Esophagus (tissue), 2 donors: ENCODE results near the gene ACSF3. TPM values are rescaled to one million over a fixed set of nuclear protein-coding genes. Genes with fewer than 3 reads are reported as not detected.

ENCODE experiments used
- H3K27ac ChIP-seq, 2 donors: one replicate each; pipeline ENCODE4 v1.5.1; 2013; ENCODE audit warnings: low read depth in 2 of 2, mild to moderate bottlenecking in 2 of 2, inconsistent platforms in 1 of 2, low read length in 1 of 2, moderate library complexity in 1 of 2
- H3K27me3 ChIP-seq, 2 donors: one replicate each; pipeline ENCODE4 v1.6.1; 2013; ENCODE audit warnings: low read length in 2 of 2, control low read depth in 1 of 2, mild to moderate bottlenecking in 1 of 2; ENCODE audit not compliant: insufficient read depth in 2 of 2, control insufficient read depth in 1 of 2
- H3K36me3 ChIP-seq, 2 donors: one replicate each; pipeline ENCODE4 v1.6.1; 2013; ENCODE audit warnings: low read length in 1 of 2; ENCODE audit not compliant: control insufficient read depth in 2 of 2, insufficient read depth in 2 of 2
- H3K4me1 ChIP-seq, 2 donors: one replicate each; pipeline ENCODE4 v1.6.1; 2013; ENCODE audit warnings: low read length in 1 of 2; ENCODE audit not compliant: control insufficient read depth in 2 of 2, insufficient read depth in 2 of 2
- H3K4me3 ChIP-seq, 2 donors: one replicate each; pipeline ENCODE4 v1.5.1; 2013; ENCODE audit warnings: low read length in 2 of 2, mild to moderate bottlenecking in 2 of 2, low read depth in 1 of 2, moderate library complexity in 1 of 2
- H3K9me3 ChIP-seq, 2 donors: one replicate each; pipeline ENCODE4 v1.6.1; 2013; ENCODE audit warnings: mild to moderate bottlenecking in 2 of 2, low read depth in 1 of 2, low read length in 1 of 2, moderate library complexity in 1 of 2; ENCODE audit not compliant: control insufficient read depth in 2 of 2, insufficient read depth in 1 of 2
- WGBS, 2 donors: extraction: QIAGEN DNeasy Blood & Tissue Kit; methylation state at CpG; one replicate each; pipeline ENCODE4 v1.1.7; 2013; 5-methylcytosine and 5-hydroxymethylcytosine counted together
- polyA plus RNA-seq, 2 donors: library from polyadenylated mRNA; stranded (reverse); fragments of 200-250 nt; gene quantifications; one replicate each; pipeline ENCODE4 v1.2.3, GENCODE V29; 2013
- donor health status: healthy with polysubstance abuse.
- donor health status: Bipolar disorder and iron deficiency.

Gene ACSF3
- polyA plus RNA-seq, 2 donors = 14.1 to 22.3 TPM

DNA sequence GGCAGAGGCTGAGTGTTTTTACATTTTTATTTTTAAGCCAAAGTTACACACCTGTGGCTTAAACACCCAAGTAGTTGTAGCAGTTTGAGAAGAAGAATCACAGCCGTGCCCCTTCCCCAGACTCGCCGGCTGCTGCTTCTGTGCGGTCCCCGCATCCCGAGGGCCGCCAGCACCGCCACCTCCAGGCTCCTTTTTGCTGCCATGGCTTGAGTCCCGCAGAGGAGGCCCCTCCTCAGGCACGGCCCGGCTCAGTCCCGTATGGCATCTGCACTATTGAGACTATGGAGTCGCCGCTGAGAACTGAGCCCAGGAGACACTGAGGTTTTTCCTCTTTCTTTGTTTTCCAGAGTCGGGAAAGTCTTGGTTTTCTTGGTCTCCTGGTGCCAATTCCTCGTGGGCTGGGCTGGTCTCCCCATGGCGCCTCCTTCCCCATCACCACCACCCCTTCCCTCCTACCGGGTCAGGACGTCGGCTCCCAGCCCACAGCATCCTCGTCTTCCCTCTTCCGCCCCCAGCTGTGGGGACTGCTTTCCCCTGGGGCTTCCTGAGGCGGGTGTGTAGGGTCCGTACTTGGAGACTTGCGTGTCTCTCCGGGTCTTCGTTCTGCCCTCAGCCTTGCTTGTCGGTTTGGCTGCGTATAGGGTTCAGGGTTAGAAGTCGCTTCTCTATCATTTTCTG lies 45.3 kb downstream of the ACSF3 start:
- peaks cover 0 to 42% of the 10 kb centered on the region in 2 donors for H3K36me3 ChIP-seq

DNA sequence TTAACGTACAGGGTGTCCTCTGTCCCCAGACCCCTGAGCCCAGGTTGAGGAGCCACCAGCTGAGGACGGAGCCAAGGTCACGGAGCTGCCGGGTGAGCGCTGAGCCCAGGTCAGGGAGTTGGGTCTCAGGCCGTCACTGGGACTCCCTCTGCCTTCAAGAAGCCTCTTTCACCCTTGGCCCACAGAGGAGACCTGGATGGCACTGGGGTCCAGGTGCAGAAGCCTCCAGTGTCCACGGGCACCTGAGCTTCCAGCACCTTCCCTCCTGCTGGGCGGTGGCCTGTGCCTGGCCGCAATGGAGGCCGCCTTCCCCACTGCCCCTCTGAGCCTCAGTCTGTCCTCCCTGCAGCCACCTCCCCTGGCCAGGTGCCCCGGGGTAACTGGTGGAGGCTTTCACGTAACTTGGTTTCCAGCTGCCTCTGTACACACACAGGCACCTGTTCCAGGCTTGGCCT lies 46.3 kb downstream of the ACSF3 start:
- Histone ChIP-seq H3K27me3 (no peaks in the 10 kb centered on the region), H3K4me3 (no peak overlapping the region), H3K27ac (no peak overlapping the region), H3K4me1 (no peaks in the 10 kb centered on the region), H3K9me3 (peaks cover 0 to 3% of the 10 kb centered on the region in 2 donors), H3K36me3 (peaks cover 0 to 39% of the 10 kb centered on the region in 2 donors)
- 95 to 96% methylated on average over 12 of the region's 12 CpGs for WGBS, 2 donors

More for the DNA sequence above, 45.3 kb downstream of the ACSF3 start:
- H3K27ac ChIP-seq = no peak overlapping the region
- 92% methylated on average over 30 of the region's 30 CpGs for WGBS, 2 donors
- no peaks in the 10 kb centered on the region for H3K4me1 ChIP-seq
- no peak overlapping the region for H3K4me3 ChIP-seq
- no peaks in the 10 kb centered on the region for H3K27me3 ChIP-seq
- H3K9me3 ChIP-seq = peaks cover 0 to 3% of the 10 kb centered on the region in 2 donors

DNA sequence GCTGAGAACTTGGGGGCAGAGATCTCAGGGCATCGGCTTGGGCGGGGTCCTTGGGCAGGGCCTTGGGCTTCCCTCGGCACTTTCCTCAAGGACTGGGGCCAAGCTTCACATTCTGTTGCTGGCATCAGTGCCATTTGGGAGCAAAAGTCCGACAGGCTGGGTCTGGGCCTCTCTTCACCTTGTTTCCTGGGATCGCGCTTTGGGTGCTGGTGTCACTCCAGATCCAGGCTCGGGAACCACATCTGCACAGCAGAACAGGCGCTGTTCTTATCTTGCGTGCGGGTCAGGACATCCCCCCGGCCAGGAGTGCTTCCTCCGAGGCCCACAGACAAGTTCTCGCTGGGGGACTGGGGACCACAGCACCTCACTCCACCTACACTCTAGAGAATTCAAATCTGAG lies 46.7 kb downstream of the ACSF3 start:
- H3K27me3 ChIP-seq = no peaks in the 10 kb centered on the region
- H3K4me1 ChIP-seq = no peaks in the 10 kb centered on the region
- no peak overlapping the region for H3K4me3 ChIP-seq
- 93 to 94% methylated on average over 13 of the region's 13 CpGs for WGBS, 2 donors
- H3K36me3 ChIP-seq = peaks cover 0 to 40% of the 10 kb centered on the region in 2 donors
- H3K9me3 ChIP-seq = peaks cover 0 to 3% of the 10 kb centered on the region in 2 donors
- no peak overlapping the region for H3K27ac ChIP-seq

DNA sequence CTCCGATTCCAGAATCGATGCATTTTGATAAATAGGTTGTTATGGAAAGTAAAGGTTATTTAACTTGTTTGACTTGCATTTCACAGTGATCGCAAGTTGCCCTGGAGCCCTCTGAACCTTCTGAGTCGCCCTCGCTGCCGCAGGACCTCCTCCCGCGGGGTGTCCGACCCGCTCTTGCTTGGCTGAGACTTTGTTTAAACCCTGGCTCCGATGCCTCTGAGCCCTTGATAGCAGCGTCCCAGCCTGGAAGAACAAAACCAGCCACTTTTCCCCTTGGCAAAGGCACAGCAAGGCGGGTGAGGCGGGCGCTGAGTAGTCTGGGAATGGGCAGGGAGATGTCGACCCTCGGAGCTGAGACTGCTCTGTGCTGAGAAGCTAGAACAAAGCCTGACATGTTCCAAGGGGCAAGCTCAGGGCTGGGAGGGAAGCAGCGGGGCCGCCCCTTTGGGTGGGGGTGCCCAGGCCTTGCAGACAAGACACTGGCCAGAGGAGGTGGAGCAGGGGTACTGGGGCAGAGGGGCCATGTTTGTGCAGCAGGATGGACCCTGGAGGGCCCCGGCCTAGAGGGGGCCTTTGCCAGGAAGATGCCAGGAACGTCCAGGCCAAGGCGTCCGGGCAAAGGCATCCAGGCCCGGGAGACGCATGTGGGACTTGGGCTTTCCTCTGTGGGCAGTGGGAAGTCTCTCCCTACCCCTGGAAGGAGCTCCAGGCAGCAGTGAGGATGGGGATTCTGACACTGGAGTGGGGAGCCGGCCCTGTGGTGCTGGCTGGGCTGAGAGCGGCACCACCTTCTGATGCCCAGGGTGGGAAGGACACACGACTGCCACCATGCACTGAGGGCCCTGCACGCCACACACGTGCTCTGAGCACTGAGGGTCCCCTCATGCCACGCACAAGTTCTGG lies 47.6 kb downstream of the ACSF3 start:
- H3K36me3 ChIP-seq = peaks cover 0 to 48% of the 10 kb centered on the region in 2 donors
- 93 to 94% methylated on average over 29 to 31 of the region's 31 CpGs for WGBS, 2 donors
- no peak overlapping the region for H3K4me3 ChIP-seq
- peaks cover 0 to 3% of the 10 kb centered on the region in 2 donors for H3K9me3 ChIP-seq
- H3K27ac ChIP-seq = no peak overlapping the region
- no peaks in the 10 kb centered on the region for H3K27me3 ChIP-seq
- no peaks in the 10 kb centered on the region for H3K4me1 ChIP-seq

DNA sequence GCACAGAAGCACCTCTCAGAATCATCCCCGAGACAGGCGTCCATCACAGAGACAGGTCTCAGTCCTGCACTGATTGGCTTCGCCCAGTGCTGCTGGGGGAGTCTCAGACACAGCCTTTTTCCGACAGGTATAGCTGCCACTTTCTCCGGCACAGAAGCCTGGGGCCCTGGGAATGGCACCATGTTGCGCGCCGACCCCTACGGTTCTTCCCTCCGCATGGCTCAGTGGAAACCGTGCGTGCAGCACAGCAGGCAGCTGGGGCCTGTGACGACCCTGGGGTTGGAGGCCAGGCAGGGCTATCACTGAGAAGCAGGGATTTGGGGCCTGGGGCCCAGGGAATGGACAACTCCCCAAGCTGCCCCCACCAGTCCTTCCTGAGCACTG lies 48.2 kb downstream of the ACSF3 start:
- WGBS, 2 donors = 95 to 97% methylated on average over 13 of the region's 13 CpGs
- Histone ChIP-seq H3K36me3 (peaks cover 0 to 46% of the 10 kb centered on the region in 2 donors), H3K4me3 (no peak overlapping the region), H3K4me1 (no peaks in the 10 kb centered on the region), H3K27ac (no peak overlapping the region), H3K27me3 (no peaks in the 10 kb centered on the region), H3K9me3 (peaks cover 0 to 3% of the 10 kb centered on the region in 2 donors)

DNA sequence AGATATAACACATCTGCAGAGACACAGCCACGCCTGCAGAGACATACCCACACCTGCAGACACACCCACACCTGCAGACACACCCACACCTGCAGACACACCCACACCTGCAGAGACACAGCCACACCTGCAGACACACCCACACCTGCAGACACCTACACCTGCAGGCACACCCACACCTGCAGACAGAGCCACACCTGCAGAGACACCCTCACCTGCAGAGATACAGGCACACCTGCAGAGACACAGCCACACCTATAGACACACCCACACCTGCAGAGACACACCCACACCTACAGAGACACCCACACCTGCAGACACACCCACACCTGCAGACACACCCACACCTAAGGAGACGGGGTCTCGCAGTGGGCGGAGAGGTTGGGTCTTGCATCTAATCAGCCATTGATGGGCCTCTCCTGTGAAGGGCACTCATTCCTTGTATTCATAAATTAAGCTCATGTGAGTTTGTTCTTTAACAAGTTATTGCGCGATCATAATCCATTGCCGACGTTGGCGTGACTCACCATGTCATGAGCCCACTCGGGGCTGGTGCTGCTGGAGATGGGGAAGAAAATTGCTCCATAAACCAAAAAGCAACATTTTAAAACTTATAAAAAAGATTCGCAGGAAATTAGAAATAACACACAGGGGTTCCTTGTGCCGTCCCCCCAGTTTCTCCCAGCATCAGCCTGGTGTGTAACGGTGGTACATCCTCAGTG lies 49.0 kb downstream of the ACSF3 start:
- 90 to 91% methylated on average over 13 of the region's 13 CpGs for WGBS, 2 donors
- Histone ChIP-seq H3K9me3 (peaks cover 0 to 3% of the 10 kb centered on the region in 2 donors), H3K4me1 (no peaks in the 10 kb centered on the region), H3K27ac (no peak overlapping the region), H3K4me3 (no peak overlapping the region), H3K27me3 (no peaks in the 10 kb centered on the region), H3K36me3 (peaks cover 0 to 45% of the 10 kb centered on the region in 2 donors)

DNA sequence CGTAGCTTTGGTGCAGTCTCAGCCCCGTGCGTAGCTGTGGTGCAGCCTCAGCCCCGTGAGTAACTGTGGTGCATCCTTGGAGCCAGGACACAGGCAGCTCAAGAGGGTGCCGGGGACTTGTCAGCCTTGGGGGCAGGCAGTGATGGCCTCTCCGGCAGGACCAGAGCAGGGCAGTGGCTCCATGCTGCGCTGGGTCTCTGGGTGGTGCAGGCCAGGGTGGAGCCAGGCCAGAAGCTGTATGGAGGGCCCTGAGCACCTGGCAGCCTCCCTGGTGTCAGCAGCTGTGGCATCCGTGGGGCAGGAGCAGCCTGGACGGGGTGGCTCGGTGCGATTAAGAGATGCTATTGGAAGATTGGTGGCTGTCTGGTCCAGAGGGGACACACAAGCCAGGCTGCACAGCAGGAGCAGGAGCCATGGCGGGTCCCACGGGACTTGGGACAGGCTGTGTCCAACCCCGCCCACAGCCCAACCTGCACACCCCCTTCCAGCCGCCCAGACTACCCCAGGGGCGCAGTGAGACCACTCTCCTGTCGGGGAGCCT lies 49.6 kb downstream of the ACSF3 start:
- Histone ChIP-seq H3K27me3 (no peaks in the 10 kb centered on the region), H3K4me1 (no peaks in the 10 kb centered on the region), H3K4me3 (no peak overlapping the region), H3K9me3 (peaks cover 0 to 3% of the 10 kb centered on the region in 2 donors), H3K36me3 (peaks cover 0 to 45% of the 10 kb centered on the region in 2 donors), H3K27ac (no peak overlapping the region)
- WGBS, 2 donors = 95 to 98% methylated on average over 17 of the region's 17 CpGs

DNA sequence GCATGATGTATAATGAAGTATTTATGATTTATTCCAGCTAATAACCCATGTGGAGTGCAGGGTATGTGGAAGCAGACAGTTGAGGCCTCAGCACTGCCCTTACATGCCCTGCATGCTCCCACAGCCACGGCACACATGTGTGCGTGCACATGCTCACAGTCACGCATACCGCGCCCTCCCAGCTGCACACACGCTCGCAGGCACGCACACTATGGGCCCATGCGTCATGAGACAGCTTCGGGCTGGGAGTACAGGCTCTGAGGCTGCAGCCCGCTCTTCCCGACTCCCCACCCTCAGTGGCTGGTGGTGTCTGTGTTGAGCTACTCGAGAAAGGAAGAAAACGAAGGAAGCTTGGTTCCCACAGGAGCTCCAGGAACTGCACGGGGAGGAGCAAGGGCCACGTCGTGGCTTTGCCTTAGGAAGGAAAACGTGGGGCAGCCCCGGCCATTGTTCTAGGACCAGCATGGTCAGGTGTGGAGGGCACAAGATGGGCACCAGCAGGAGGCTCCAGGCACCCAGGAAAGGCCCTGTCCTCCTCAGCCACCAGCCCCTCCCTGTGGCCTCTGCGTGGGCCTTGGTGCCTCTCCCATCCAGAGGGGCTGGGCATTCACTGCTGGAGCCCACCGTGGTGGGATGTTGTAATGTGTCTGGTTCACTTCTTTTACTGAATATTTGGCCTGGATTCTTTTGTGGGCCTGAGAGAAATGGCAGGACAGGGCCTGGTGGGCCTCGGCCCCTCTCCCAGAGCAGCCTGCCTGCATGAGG lies 50.4 kb downstream of the ACSF3 start:
- Histone ChIP-seq H3K27me3 (no peaks in the 10 kb centered on the region), H3K27ac (no peak overlapping the region), H3K4me3 (no peak overlapping the region), H3K36me3 (peaks cover 0 to 40% of the 10 kb centered on the region in 2 donors), H3K9me3 (peaks cover 0 to 3% of the 10 kb centered on the region in 2 donors), H3K4me1 (no peaks in the 10 kb centered on the region)
- 93 to 95% methylated on average over 22 of the region's 22 CpGs for WGBS, 2 donors
